ENCODE results near the gene SULT1C2. TPM values are rescaled to one million over a fixed set of nuclear protein-coding genes. Genes with fewer than 3 reads are reported as not detected.

The SULT1C2 gene
- total RNA-seq, 1 donor from 2014 or later = 0.28 TPM

DNA sequence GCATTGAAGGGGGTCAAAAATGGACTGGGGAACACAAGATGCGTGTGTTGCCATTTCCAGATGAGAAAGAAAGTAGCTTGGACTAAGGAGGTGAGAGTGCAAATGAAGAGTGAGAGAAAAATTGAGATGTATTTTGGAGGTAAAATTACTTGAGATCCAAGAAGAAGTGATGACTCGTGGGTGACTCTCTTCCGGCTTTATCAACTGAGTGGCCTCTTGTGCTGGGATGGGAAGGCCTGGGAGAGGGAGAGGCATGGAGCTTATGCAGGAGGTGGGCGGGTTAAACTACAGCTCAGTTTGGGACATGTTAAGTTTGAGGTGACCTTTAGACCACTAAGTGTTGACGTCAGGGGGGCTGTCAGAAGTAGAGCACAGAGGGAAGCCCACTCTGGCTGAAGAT is 34.9 kb downstream of the SULT1C2 start:
- peaks cover 2% of the 10 kb centered on the region for H3K27me3 Mint-ChIP-seq (ENCODE audit: insufficient read depth, low read depth)
- no peaks in the 10 kb centered on the region for H3K4me1 Mint-ChIP-seq
- Histone ChIP-seq H3K79me2 (ENCODE audit: low read depth) (no peaks in the 10 kb centered on the region), H3K36me3 (no peaks in the 10 kb centered on the region), H3K9me3 (ENCODE audit: low read depth) (no peaks in the 10 kb centered on the region), H2AFZ (replicated peaks) (no peak overlapping the region), H3F3A (ENCODE audit: low read depth) (no peaks in the 10 kb centered on the region), H4K20me1 (ENCODE audit: low read depth) (no peaks in the 10 kb centered on the region), H3K4me1 (no peaks in the 10 kb centered on the region), H3K27me3 (no peaks in the 10 kb centered on the region), H3K4me3 (no peak overlapping the region), H3K27ac (no peak overlapping the region), H3K4me2 (no peak overlapping the region), H3K9ac (no peak overlapping the region)
- H3K27ac Mint-ChIP-seq = no peak overlapping the region
- no peaks in the 10 kb centered on the region for H3K36me3 Mint-ChIP-seq
- no peak for TF ChIP-seq EZH2 (IDR thresholded peaks at IDR 0.05)
- TF ChIP-seq, protein P1, sequence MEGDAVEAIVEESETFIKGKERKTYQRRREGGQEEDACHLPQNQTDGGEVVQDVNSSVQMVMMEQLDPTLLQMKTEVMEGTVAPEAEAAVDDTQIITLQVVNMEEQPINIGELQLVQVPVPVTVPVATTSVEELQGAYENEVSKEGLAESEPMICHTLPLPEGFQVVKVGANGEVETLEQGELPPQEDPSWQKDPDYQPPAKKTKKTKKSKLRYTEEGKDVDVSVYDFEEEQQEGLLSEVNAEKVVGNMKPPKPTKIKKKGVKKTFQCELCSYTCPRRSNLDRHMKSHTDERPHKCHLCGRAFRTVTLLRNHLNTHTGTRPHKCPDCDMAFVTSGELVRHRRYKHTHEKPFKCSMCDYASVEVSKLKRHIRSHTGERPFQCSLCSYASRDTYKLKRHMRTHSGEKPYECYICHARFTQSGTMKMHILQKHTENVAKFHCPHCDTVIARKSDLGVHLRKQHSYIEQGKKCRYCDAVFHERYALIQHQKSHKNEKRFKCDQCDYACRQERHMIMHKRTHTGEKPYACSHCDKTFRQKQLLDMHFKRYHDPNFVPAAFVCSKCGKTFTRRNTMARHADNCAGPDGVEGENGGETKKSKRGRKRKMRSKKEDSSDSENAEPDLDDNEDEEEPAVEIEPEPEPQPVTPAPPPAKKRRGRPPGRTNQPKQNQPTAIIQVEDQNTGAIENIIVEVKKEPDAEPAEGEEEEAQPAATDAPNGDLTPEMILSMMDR (IDR thresholded peaks at IDR 0.05) = no peak
- no peak for TF ChIP-seq EZH2phosphoT487 (IDR thresholded peaks at IDR 0.05)
- no peaks in the 10 kb centered on the region for H3K9me3 Mint-ChIP-seq
- no peak for DNase-seq (ENCODE audit: low spot score)
- no peak overlapping the region for H3K4me3 Mint-ChIP-seq

DNA sequence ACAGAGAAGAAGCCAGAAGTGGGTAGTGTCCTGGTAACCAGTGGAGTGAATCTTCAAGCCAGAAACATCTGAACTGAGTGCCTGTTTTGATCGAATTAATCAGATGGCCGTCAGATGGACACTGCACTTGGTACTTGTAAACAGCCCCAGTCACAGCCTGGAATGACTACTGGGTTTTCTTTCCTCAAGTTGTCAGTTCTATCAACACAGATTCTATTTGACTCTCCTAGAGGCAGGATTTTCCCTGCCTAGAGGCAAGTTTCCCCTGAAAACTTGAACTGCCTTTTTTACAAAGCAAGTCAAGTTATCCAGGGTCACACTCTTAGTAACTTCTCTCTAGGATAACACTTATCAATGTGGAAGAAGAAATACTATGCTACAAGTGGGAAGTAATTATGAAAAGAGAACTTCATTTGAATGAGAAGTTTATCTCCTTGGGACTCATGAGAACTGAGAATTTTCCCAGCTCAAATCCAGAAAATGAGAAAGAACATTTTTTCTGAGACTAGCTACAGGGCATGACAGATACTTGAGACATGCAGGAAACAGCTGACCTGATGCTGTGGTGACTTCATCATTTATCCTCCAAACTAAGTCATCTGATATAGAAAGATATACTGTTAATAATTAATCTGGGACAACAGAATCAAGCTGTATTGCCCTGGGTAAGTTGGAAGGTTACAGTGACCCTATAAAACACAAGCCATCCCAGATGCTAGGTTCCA is 36.0 kb downstream of the SULT1C2 start:
- no peaks in the 10 kb centered on the region for H3K9me3 ChIP-seq (ENCODE audit: low read depth)
- no peak for DNase-seq (ENCODE audit: low spot score)
- Mint-ChIP-seq H3K9me3 (no peaks in the 10 kb centered on the region), H3K4me1 (no peaks in the 10 kb centered on the region), H3K4me3 (no peak overlapping the region), H3K27me3 (ENCODE audit: insufficient read depth, low read depth) (no peaks in the 10 kb centered on the region), H3K27ac (no peak overlapping the region), H3K36me3 (no peaks in the 10 kb centered on the region)
- H3K27me3 ChIP-seq = no peaks in the 10 kb centered on the region
- H3K36me3 ChIP-seq = no peaks in the 10 kb centered on the region
- no peak overlapping the region for H3K9ac ChIP-seq
- no peak overlapping the region for H2AFZ ChIP-seq (replicated peaks)
- no peaks in the 10 kb centered on the region for H3K4me1 ChIP-seq
- H4K20me1 ChIP-seq (ENCODE audit: low read depth) = no peaks in the 10 kb centered on the region
- H3K27ac ChIP-seq = no peak overlapping the region
- no peak overlapping the region for H3K4me2 ChIP-seq
- H3K4me3 ChIP-seq = no peak overlapping the region
- H3F3A ChIP-seq (ENCODE audit: low read depth) = no peaks in the 10 kb centered on the region
- TF ChIP-seq, protein P1 (IDR thresholded peaks at IDR 0.05) = no peak
- TF ChIP-seq EZH2 (IDR thresholded peaks at IDR 0.05) (no peak), EZH2phosphoT487 (IDR thresholded peaks at IDR 0.05) (no peak)
- H3K79me2 ChIP-seq (ENCODE audit: low read depth) = no peaks in the 10 kb centered on the region

DNA sequence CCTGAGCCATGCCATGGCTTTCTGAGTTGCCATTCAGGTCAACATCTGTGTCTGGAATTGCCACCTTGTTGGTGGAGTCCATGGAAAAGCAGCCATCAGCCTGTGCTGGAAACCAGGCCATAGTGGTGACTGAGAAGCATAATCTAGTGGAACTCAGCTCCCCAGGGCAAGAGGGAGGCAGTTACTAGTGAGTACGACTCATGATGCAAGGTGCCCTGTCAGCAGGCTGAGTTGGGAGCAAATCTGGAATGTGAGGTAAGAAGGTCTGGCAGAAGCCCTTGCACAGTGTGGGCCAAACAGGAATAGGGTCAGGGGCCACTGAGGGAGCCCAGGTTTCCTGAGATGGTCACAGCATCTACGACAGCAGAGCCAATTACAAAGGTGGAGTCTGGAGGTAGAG is 37.1 kb downstream of the SULT1C2 start:
- no peaks in the 10 kb centered on the region for H4K20me1 ChIP-seq (ENCODE audit: low read depth)
- no peak overlapping the region for H2AFZ ChIP-seq (replicated peaks)
- H3K9me3 ChIP-seq (ENCODE audit: low read depth) = no peaks in the 10 kb centered on the region
- H3K4me1 ChIP-seq = no peaks in the 10 kb centered on the region
- no peaks in the 10 kb centered on the region for H3K27me3 ChIP-seq
- H3K4me1 Mint-ChIP-seq = no peaks in the 10 kb centered on the region
- H3F3A ChIP-seq (ENCODE audit: low read depth) = no peaks in the 10 kb centered on the region
- no peak overlapping the region for H3K27ac ChIP-seq
- no peak overlapping the region for H3K4me2 ChIP-seq
- H3K79me2 ChIP-seq (ENCODE audit: low read depth) = no peaks in the 10 kb centered on the region
- H3K4me3 ChIP-seq = no peak overlapping the region
- DNase-seq (ENCODE audit: low spot score) = no peak
- H3K36me3 Mint-ChIP-seq = no peaks in the 10 kb centered on the region
- H3K27me3 Mint-ChIP-seq (ENCODE audit: insufficient read depth, low read depth) = no peaks in the 10 kb centered on the region
- H3K36me3 ChIP-seq = no peaks in the 10 kb centered on the region
- no peak overlapping the region for H3K9ac ChIP-seq
- H3K4me3 Mint-ChIP-seq = no peak overlapping the region
- no peaks in the 10 kb centered on the region for H3K9me3 Mint-ChIP-seq
- no peak overlapping the region for H3K27ac Mint-ChIP-seq
- TF ChIP-seq, protein P1 (IDR thresholded peaks at IDR 0.05) = no peak
- TF ChIP-seq EZH2phosphoT487 (IDR thresholded peaks at IDR 0.05) (no peak), EZH2 (IDR thresholded peaks at IDR 0.05) (no peak)
